22Rv1 (cell line): ENCODE results near the gene CAMTA1.

Experiments
- ZFX ChIP-seq: fragments of 450-650 bp; IDR thresholded peaks from 2 replicates; pipeline ENCODE4 v1.6.1; 2017; ENCODE audit warnings: antibody characterized with exemption, borderline replicate concordance
- TF ChIP-seq, protein P1 (sequence below): fragments of 450-650 bp; IDR thresholded peaks from 2 replicates; pipeline ENCODE4 v1.5.1; 2017; ENCODE audit warnings: mild to moderate bottlenecking

DNA sequence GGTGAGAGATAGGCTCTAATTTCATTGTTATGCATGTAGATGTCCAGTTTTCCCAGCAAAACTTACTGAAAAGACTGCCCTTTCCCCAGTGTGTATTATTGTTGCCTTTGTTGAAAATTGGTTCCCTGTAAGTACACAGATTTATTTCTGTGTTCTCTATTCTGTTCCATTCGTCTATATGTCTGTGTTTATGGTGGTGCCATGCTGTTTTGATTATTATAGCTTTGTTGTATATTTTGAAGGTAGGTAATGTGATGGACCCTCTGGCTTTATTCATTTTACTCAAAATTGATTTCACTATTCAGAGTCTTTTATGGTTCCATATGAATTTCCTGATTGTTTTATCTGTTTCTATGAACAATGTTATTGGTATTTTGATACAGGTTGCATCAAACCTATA, 610.0 kb downstream of the CAMTA1 start:
- TF ChIP-seq, protein P1, sequence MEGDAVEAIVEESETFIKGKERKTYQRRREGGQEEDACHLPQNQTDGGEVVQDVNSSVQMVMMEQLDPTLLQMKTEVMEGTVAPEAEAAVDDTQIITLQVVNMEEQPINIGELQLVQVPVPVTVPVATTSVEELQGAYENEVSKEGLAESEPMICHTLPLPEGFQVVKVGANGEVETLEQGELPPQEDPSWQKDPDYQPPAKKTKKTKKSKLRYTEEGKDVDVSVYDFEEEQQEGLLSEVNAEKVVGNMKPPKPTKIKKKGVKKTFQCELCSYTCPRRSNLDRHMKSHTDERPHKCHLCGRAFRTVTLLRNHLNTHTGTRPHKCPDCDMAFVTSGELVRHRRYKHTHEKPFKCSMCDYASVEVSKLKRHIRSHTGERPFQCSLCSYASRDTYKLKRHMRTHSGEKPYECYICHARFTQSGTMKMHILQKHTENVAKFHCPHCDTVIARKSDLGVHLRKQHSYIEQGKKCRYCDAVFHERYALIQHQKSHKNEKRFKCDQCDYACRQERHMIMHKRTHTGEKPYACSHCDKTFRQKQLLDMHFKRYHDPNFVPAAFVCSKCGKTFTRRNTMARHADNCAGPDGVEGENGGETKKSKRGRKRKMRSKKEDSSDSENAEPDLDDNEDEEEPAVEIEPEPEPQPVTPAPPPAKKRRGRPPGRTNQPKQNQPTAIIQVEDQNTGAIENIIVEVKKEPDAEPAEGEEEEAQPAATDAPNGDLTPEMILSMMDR, result no peak
- no peak for TF ChIP-seq ZFX
